ENCODE results near the gene ALDH3B2. TPM values are rescaled to one million over a fixed set of nuclear protein-coding genes. Genes with fewer than 3 reads are reported as not detected.

ALDH3B2 gene
- polyA plus RNA-seq, 1 of the 3 experiments (the other 2 are of a cell fraction), result not detected

DNA sequence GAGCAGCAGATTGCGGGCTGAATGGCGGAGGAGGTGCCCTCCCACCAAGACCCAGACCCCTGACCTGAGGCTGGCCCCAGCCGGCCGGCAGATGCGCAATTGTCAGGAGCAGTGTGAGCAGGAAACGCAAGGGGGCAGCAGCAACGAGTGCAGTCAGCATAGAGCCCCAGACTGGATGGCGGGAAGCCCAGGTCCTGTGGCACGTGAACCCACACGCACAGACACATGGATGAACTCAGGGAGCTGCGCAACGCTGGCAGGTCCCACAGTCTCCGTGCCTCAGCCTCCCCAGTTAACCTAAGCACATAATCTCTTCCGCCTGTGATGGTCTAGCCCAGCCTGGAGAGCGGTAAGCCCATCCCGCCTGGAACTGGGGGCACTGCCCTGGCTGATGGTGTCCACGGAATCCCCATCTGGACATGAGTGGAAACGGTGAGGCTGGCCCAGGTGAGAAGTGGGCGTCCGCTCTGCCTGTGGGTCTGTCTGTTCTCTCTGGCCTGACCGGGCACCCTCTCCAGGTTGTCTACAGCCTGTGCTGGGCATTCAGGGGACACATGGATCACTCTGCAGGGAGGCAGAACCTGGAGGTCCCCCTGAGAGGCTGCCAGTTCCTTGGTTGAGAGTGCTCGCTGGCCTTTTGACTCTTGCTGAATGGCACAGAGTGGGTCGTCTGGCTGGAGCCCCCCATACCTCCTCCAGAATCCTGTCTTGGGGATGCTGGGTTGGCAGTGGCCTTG, 34.2 kb downstream of the ALDH3B2 start:
- H3K4me3 ChIP-seq (ENCODE audit: low read depth in 2 of 2, low read length in 1 of 2), result no peak overlapping the region; a peak in 1 of 4 replicates
- TF ChIP-seq TAF1 (IDR thresholded peaks at IDR 0.05; ENCODE audit: borderline replicate concordance, low read depth, low read length) (no peak), ELF1 (IDR thresholded peaks at IDR 0.05) (no peak), TCF12 (IDR thresholded peaks at IDR 0.05) (no peak), YY1 (IDR thresholded peaks at IDR 0.05; ENCODE audit: low read depth) (no peak), TEAD4 (IDR thresholded peaks at IDR 0.05; ENCODE audit: borderline replicate concordance, insufficient read depth) (no peak), SMC3 (IDR thresholded peaks at IDR 0.05; ENCODE audit: low read depth, low read length) (peak; percentile 60), RXRA (IDR thresholded peaks at IDR 0.05; ENCODE audit: borderline replicate concordance, low read depth) (no peak), CHD2 (IDR thresholded peaks at IDR 0.05; ENCODE audit: low read length, partially characterized antibody) (no peak), MEF2A (IDR thresholded peaks at IDR 0.05; ENCODE audit: borderline replicate concordance, low read depth) (no peak), FOXJ3 (CRISPR knock-in tag; IDR thresholded peaks at IDR 0.05) (no peak), FOXM1 (IDR thresholded peaks at IDR 0.05; ENCODE audit: low read depth) (no peak), EP300 (IDR thresholded peaks at IDR 0.05; ENCODE audit: borderline replicate concordance in 1 of 2, low read depth in 1 of 2, low read length in 1 of 2) (no peak), GATA2 (CRISPR knock-in tag; IDR thresholded peaks at IDR 0.05) (no peak), RAD21 (IDR thresholded peaks at IDR 0.05; ENCODE audit: low read length) (peak; percentile 58), RCOR1 (IDR thresholded peaks at IDR 0.05; ENCODE audit: low read length) (no peak)
- TF ChIP-seq, protein P1, sequence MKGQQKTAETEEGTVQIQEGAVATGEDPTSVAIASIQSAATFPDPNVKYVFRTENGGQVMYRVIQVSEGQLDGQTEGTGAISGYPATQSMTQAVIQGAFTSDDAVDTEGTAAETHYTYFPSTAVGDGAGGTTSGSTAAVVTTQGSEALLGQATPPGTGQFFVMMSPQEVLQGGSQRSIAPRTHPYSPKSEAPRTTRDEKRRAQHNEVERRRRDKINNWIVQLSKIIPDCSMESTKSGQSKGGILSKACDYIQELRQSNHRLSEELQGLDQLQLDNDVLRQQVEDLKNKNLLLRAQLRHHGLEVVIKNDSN (IDR thresholded peaks at IDR 0.05; ENCODE audit: borderline replicate concordance, low read depth), result no peak
- TF ChIP-seq, protein P2, sequence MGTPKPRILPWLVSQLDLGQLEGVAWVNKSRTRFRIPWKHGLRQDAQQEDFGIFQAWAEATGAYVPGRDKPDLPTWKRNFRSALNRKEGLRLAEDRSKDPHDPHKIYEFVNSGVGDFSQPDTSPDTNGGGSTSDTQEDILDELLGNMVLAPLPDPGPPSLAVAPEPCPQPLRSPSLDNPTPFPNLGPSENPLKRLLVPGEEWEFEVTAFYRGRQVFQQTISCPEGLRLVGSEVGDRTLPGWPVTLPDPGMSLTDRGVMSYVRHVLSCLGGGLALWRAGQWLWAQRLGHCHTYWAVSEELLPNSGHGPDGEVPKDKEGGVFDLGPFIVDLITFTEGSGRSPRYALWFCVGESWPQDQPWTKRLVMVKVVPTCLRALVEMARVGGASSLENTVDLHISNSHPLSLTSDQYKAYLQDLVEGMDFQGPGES (IDR thresholded peaks at IDR 0.05; ENCODE audit: low read depth, low read length), result no peak
- TF ChIP-seq, protein P3, sequence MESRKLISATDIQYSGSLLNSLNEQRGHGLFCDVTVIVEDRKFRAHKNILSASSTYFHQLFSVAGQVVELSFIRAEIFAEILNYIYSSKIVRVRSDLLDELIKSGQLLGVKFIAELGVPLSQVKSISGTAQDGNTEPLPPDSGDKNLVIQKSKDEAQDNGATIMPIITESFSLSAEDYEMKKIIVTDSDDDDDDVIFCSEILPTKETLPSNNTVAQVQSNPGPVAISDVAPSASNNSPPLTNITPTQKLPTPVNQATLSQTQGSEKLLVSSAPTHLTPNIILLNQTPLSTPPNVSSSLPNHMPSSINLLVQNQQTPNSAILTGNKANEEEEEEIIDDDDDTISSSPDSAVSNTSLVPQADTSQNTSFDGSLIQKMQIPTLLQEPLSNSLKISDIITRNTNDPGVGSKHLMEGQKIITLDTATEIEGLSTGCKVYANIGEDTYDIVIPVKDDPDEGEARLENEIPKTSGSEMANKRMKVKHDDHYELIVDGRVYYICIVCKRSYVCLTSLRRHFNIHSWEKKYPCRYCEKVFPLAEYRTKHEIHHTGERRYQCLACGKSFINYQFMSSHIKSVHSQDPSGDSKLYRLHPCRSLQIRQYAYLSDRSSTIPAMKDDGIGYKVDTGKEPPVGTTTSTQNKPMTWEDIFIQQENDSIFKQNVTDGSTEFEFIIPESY (IDR thresholded peaks at IDR 0.05; ENCODE audit: borderline replicate concordance, low read depth), result no peak
- TF ChIP-seq, protein P4, sequence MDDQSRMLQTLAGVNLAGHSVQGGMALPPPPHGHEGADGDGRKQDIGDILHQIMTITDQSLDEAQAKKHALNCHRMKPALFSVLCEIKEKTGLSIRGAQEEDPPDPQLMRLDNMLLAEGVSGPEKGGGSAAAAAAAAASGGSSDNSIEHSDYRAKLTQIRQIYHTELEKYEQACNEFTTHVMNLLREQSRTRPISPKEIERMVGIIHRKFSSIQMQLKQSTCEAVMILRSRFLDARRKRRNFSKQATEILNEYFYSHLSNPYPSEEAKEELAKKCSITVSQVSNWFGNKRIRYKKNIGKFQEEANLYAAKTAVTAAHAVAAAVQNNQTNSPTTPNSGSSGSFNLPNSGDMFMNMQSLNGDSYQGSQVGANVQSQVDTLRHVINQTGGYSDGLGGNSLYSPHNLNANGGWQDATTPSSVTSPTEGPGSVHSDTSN (IDR thresholded peaks at IDR 0.05), result no peak
- TF ChIP-seq, protein P5, sequence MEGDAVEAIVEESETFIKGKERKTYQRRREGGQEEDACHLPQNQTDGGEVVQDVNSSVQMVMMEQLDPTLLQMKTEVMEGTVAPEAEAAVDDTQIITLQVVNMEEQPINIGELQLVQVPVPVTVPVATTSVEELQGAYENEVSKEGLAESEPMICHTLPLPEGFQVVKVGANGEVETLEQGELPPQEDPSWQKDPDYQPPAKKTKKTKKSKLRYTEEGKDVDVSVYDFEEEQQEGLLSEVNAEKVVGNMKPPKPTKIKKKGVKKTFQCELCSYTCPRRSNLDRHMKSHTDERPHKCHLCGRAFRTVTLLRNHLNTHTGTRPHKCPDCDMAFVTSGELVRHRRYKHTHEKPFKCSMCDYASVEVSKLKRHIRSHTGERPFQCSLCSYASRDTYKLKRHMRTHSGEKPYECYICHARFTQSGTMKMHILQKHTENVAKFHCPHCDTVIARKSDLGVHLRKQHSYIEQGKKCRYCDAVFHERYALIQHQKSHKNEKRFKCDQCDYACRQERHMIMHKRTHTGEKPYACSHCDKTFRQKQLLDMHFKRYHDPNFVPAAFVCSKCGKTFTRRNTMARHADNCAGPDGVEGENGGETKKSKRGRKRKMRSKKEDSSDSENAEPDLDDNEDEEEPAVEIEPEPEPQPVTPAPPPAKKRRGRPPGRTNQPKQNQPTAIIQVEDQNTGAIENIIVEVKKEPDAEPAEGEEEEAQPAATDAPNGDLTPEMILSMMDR (IDR thresholded peaks at IDR 0.05), result peak; percentile 65
- TF ChIP-seq, protein P6, sequence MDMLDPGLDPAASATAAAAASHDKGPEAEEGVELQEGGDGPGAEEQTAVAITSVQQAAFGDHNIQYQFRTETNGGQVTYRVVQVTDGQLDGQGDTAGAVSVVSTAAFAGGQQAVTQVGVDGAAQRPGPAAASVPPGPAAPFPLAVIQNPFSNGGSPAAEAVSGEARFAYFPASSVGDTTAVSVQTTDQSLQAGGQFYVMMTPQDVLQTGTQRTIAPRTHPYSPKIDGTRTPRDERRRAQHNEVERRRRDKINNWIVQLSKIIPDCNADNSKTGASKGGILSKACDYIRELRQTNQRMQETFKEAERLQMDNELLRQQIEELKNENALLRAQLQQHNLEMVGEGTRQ (IDR thresholded peaks at IDR 0.05; ENCODE audit: borderline replicate concordance, low read depth, low read length), result no peak
- H3K79me2 ChIP-seq (ENCODE audit: insufficient read depth), result no peaks in the 10 kb centered on the region
- no peak overlapping the region for H3K27ac ChIP-seq (ENCODE audit: low read depth in 2 of 2, low read length in 1 of 2)
- DNase-seq, result peak; percentile 87
- no peaks in the 10 kb centered on the region for H3K36me3 ChIP-seq (replicated peaks in 1 of 2; ENCODE audit: control insufficient read depth in 1 of 2, insufficient read depth in 2 of 2, low read length in 1 of 2)
- H3K9ac ChIP-seq, result no peak overlapping the region
- H3K4me1 ChIP-seq (ENCODE audit: control insufficient read depth in 1 of 2, insufficient read depth in 2 of 2, low read depth in 1 of 2, low read length in 1 of 2), result no peaks in the 10 kb centered on the region; a peak in 1 of 4 replicates
- no peak overlapping the region for H3K4me2 ChIP-seq
- H3K9me3 ChIP-seq, result no peaks in the 10 kb centered on the region
- no peaks in the 10 kb centered on the region for H3K9me2 ChIP-seq
- no peaks in the 10 kb centered on the region for H3F3A ChIP-seq (replicated peaks; ENCODE audit: insufficient read depth)
- WGBS (ENCODE audit: low lambda C conversion rate), result 19% methylated on average over 6 of the region's 23 CpGs
- ChIA-PET POLR2A (no interaction called here), CTCF (interaction anchor here (0.7 to 17.8 kb wide), 9 partner anchors 9 to 74 kb away, joined by 3 to 308 read pairs (median 4); partner anchors contain the start of genes ACY3 and NUDT8)
- no peak overlapping the region for H2AFZ ChIP-seq (ENCODE audit: low read depth)
- H3K27me3 ChIP-seq (ENCODE audit: insufficient read depth), result no peaks in the 10 kb centered on the region
- no peaks in the 10 kb centered on the region for H4K20me1 ChIP-seq (ENCODE audit: insufficient read depth)

Measured in SK-N-SH (cell line).